Measurements from ENCODE around the gene ADCY5. TPM values are rescaled to one million over a fixed set of nuclear protein-coding genes. Genes with fewer than 3 reads are reported as not detected.

Gene ADCY5
- total RNA-seq, 1 donor from 2014 or later: 10.6 TPM

DNA sequence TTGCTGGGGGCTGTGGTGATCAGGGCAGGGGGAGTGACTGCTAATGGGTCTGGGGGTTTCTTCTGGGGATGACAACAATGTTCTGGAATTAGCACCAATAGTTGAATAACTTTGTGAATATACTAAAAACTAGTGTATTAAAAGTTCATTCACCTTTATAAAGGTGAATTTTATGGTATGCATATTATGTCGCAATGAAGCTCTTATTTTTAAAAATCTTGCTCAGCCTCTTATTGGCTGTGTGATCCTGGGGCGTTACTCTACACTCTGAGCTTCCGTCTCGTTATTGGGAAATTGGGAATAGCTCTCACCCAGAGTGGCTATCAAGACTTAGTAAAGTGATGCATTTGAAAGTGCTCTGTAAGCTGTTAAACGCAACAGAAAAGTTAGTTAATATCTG is 141.8 kb downstream of the ADCY5 start:
- TF ChIP-seq, protein P1, sequence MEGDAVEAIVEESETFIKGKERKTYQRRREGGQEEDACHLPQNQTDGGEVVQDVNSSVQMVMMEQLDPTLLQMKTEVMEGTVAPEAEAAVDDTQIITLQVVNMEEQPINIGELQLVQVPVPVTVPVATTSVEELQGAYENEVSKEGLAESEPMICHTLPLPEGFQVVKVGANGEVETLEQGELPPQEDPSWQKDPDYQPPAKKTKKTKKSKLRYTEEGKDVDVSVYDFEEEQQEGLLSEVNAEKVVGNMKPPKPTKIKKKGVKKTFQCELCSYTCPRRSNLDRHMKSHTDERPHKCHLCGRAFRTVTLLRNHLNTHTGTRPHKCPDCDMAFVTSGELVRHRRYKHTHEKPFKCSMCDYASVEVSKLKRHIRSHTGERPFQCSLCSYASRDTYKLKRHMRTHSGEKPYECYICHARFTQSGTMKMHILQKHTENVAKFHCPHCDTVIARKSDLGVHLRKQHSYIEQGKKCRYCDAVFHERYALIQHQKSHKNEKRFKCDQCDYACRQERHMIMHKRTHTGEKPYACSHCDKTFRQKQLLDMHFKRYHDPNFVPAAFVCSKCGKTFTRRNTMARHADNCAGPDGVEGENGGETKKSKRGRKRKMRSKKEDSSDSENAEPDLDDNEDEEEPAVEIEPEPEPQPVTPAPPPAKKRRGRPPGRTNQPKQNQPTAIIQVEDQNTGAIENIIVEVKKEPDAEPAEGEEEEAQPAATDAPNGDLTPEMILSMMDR (IDR thresholded peaks at IDR 0.05): no peak
- Mint-ChIP-seq H3K4me1 (ENCODE audit: unreplicated experiment) (peaks cover 4% of the 10 kb centered on the region), H3K27ac (ENCODE audit: unreplicated experiment) (no peak overlapping the region), H3K36me3 (ENCODE audit: unreplicated experiment) (peaks cover 4% of the 10 kb centered on the region), H3K9me3 (ENCODE audit: unreplicated experiment) (no peaks in the 10 kb centered on the region), H3K27me3 (ENCODE audit: unreplicated experiment) (peaks cover 21% of the 10 kb centered on the region), H3K4me3 (ENCODE audit: unreplicated experiment) (no peak overlapping the region)
- no peak for DNase-seq (ENCODE audit: extremely low spot score, unreplicated experiment)

DNA sequence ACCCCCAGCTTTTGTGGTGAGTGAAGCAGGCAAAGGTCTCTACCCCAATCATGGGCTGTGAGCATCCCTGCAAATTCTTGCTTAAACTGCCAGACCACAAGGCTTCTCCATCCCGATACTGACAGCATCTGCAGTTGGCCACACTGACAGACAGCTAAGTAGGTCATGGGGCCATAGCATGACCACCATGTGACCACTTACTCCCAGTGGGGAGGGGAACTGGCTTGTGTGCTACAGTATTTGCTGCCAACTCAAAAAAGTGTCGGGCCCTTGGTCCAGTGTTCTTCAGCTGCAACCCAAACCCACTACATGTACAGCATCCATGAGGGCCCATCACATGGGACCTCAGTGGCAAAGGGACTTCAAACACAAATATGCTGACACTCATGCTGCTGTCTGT is 143.7 kb downstream of the ADCY5 start:
- no peak overlapping the region for H3K4me3 Mint-ChIP-seq (ENCODE audit: unreplicated experiment)
- no peak for DNase-seq (ENCODE audit: extremely low spot score, unreplicated experiment)
- H3K27me3 Mint-ChIP-seq (ENCODE audit: unreplicated experiment): peaks cover 21% of the 10 kb centered on the region
- peaks cover 4% of the 10 kb centered on the region for H3K36me3 Mint-ChIP-seq (ENCODE audit: unreplicated experiment)
- H3K4me1 Mint-ChIP-seq (ENCODE audit: unreplicated experiment): no peaks in the 10 kb centered on the region
- H3K9me3 Mint-ChIP-seq (ENCODE audit: unreplicated experiment): no peaks in the 10 kb centered on the region
- TF ChIP-seq, protein P1 (IDR thresholded peaks at IDR 0.05): no peak
- no peak overlapping the region for H3K27ac Mint-ChIP-seq (ENCODE audit: unreplicated experiment)

DNA sequence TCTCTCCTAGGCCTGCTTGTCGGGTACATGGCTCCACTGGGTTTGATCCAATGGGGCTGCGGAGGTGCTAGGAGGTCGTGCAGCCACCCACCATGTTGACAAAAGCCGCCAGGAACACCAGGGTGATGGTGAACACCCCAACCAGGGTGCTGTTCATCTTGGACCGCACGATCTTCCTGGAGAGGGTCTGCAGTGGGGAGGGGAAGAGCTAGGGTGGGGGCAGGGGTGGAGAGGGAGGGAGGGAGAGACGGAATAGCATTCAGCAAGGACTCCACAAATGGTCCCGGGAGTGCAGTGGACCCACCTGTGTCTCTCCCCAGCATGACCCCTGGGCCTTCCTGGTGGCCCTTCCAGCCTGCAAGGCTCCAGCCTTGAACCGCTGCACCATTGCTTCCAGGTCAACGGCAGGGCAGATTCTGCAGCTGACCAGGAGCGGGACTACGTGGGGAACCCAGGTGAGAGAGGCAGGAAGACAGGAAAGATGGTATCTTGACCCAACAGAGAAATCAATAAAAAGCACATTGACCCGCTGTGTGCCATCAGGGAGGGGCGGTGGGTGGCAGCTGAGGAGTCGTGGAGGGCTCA is 144.8 kb downstream of the ADCY5 start:
- DNase-seq (ENCODE audit: extremely low spot score, unreplicated experiment): no peak
- Mint-ChIP-seq H3K9me3 (ENCODE audit: unreplicated experiment) (no peaks in the 10 kb centered on the region), H3K27me3 (ENCODE audit: unreplicated experiment) (peaks cover 20% of the 10 kb centered on the region), H3K4me3 (ENCODE audit: unreplicated experiment) (no peak overlapping the region), H3K36me3 (ENCODE audit: unreplicated experiment) (peaks cover 4% of the 10 kb centered on the region), H3K4me1 (ENCODE audit: unreplicated experiment) (no peaks in the 10 kb centered on the region), H3K27ac (ENCODE audit: unreplicated experiment) (no peak overlapping the region)
- TF ChIP-seq, protein P1 (IDR thresholded peaks at IDR 0.05): no peak

DNA sequence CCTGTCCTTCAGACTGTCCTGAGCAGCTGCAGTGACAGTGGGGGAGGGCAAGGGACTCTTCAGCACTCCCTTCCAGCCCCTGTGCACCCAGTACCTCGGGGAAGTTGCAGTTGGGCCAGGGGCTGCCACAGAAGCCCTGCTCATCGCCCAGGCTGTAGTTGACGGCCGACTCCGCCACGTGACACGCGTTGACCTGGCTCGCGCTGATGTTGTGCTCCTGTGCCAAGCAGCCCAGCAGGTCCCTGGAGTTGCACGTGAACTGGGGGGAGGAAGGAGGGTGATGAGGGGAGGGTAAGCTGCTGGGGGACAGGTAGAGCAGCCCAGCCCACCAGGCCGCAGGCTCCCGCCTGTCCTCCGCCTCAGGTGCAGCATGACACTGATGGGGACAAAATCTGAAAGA is 145.9 kb downstream of the ADCY5 start:
- no peak for DNase-seq (ENCODE audit: extremely low spot score, unreplicated experiment)
- no peak overlapping the region for H3K27ac Mint-ChIP-seq (ENCODE audit: unreplicated experiment)
- H3K9me3 Mint-ChIP-seq (ENCODE audit: unreplicated experiment): no peaks in the 10 kb centered on the region
- H3K4me3 Mint-ChIP-seq (ENCODE audit: unreplicated experiment): no peak overlapping the region
- peaks cover 2% of the 10 kb centered on the region for H3K36me3 Mint-ChIP-seq (ENCODE audit: unreplicated experiment)
- H3K4me1 Mint-ChIP-seq (ENCODE audit: unreplicated experiment): no peaks in the 10 kb centered on the region
- TF ChIP-seq, protein P1 (IDR thresholded peaks at IDR 0.05): no peak
- peaks cover 16% of the 10 kb centered on the region for H3K27me3 Mint-ChIP-seq (ENCODE audit: unreplicated experiment)

DNA sequence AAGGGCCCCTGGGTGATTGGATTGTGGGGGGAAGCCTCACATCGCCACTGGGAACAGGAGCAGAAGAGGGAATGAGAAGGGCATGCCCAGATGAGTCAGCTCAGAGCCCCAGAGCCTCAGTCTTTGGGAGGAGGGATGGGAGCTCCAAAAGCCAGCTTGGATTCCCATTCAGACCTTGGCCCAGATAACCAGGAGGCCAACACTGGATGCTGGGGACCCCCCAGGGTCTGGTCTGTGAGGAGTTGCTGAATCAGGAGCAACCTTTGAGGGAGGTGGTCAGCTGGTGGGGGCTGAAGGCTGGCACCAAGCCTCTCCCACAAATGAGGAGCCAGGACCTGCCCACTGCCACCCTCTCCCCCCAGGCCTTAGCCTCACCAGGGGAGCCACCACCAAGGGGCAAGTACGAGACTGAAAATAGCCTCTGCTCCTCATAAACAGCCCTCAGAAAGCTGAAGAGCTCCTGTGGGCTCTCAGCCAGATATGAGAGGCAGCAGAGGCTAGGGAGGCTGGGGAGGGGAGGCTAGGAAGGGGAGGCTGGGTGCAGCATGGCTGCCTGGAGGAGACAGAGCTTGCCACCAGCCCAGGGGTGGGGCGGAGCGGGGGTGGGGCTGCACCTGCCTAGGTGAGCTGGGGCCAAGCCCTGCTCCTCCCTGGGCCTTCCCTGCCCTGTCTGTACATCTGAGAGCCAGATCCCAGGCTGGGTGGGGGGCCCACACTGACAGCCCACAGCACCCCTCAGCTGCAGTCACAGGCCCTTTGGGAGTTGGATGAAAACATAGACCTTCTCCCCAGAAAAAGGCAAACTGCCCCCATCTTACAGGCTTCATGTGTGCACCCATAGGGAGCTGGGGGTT is 147.3 kb downstream of the ADCY5 start:
- no peak for DNase-seq (ENCODE audit: extremely low spot score, unreplicated experiment)
- Mint-ChIP-seq H3K27me3 (ENCODE audit: unreplicated experiment) (peaks cover 5% of the 10 kb centered on the region), H3K4me1 (ENCODE audit: unreplicated experiment) (no peaks in the 10 kb centered on the region), H3K4me3 (ENCODE audit: unreplicated experiment) (no peak overlapping the region), H3K9me3 (ENCODE audit: unreplicated experiment) (no peaks in the 10 kb centered on the region), H3K36me3 (ENCODE audit: unreplicated experiment) (peaks cover 2% of the 10 kb centered on the region), H3K27ac (ENCODE audit: unreplicated experiment) (no peak overlapping the region)
- TF ChIP-seq, protein P1 (IDR thresholded peaks at IDR 0.05): no peak

Measured in osteocyte (in vitro differentiated cells).